Measurements from ENCODE around the gene MRPS35.

DNA sequence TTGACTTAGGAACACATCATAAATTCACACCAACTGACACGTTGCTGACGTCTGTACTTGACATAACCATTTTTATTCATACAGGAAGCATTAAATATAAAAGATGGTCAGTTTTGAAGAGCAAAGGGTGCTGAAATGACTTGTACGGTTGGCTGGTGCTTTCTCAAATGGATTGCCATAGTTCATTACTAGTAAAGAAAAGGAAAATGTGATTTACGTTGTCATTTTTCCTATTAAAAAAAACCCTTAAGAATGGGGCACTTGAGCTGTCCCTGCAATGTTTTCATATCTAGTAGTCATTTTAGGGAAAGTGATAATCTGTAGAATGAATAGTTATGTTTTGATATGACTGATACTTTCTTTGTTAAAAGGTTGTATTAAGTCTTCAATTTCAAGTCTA lies 91.9 kb downstream of the MRPS35 start:
- no peak for TF ChIP-seq POLR2AphosphoS5 (IDR thresholded peaks at IDR 0.05)
- TF ChIP-seq, protein P1, sequence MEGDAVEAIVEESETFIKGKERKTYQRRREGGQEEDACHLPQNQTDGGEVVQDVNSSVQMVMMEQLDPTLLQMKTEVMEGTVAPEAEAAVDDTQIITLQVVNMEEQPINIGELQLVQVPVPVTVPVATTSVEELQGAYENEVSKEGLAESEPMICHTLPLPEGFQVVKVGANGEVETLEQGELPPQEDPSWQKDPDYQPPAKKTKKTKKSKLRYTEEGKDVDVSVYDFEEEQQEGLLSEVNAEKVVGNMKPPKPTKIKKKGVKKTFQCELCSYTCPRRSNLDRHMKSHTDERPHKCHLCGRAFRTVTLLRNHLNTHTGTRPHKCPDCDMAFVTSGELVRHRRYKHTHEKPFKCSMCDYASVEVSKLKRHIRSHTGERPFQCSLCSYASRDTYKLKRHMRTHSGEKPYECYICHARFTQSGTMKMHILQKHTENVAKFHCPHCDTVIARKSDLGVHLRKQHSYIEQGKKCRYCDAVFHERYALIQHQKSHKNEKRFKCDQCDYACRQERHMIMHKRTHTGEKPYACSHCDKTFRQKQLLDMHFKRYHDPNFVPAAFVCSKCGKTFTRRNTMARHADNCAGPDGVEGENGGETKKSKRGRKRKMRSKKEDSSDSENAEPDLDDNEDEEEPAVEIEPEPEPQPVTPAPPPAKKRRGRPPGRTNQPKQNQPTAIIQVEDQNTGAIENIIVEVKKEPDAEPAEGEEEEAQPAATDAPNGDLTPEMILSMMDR (IDR thresholded peaks at IDR 0.05): no peak
